ENCODE measurements around the gene SPP2. TPM values are rescaled to one million over a fixed set of nuclear protein-coding genes. Genes with fewer than 3 reads are reported as not detected.

SPP2 gene
- total RNA-seq, 1 donor from 2014 or later, result not detected

GRCh38 chr2:234029150-234029733 is 21.3 kb upstream of the SPP2 start:
- no peaks in the 10 kb centered on the region for H3K4me1 ChIP-seq
- no peak for TF ChIP-seq CTCF (IDR thresholded peaks at IDR 0.05; ENCODE audit: borderline replicate concordance)
- no peak overlapping the region for H3K27ac ChIP-seq (replicated peaks)
- no peak overlapping the region for H3K4me3 ChIP-seq
- intact Hi-C loops (cut with micrococcal nuclease), result no loop called here
- H3K36me3 ChIP-seq, result no peaks in the 10 kb centered on the region
- H3K9me3 ChIP-seq (replicated peaks), result peaks cover 19% of the 10 kb centered on the region
- no peak for DNase-seq
- peaks cover 65% of the 10 kb centered on the region for H3K27me3 ChIP-seq (ENCODE audit: low read depth)

GRCh38 chr2:234031207-234031606 is 19.3 kb upstream of the SPP2 start:
- Histone ChIP-seq H3K27ac (replicated peaks) (no peak overlapping the region), H3K4me1 (no peaks in the 10 kb centered on the region), H3K9me3 (replicated peaks) (peaks cover 38% of the 10 kb centered on the region), H3K4me3 (no peak overlapping the region), H3K36me3 (no peaks in the 10 kb centered on the region), H3K27me3 (ENCODE audit: low read depth) (peaks cover 81% of the 10 kb centered on the region)
- TF ChIP-seq CTCF (IDR thresholded peaks at IDR 0.05; ENCODE audit: borderline replicate concordance), result no peak
- no peak for DNase-seq
- intact Hi-C loops (cut with micrococcal nuclease), result no loop called here

- peaks cover 76% of the 10 kb centered on the region for H3K27me3 ChIP-seq (ENCODE audit: low read depth)
- TF ChIP-seq CTCF (IDR thresholded peaks at IDR 0.05; ENCODE audit: borderline replicate concordance), result no peak
- H3K4me3 ChIP-seq, result no peak overlapping the region
- DNase-seq, result no peak
- intact Hi-C loops (cut with micrococcal nuclease), result no loop called here
- H3K36me3 ChIP-seq, result no peaks in the 10 kb centered on the region
- no peak overlapping the region for H3K27ac ChIP-seq (replicated peaks)
- H3K4me1 ChIP-seq, result no peaks in the 10 kb centered on the region
- peaks cover 49% of the 10 kb centered on the region for H3K9me3 ChIP-seq (replicated peaks)
Measured at GRCh38 chr2:234032279-234032856, 18.1 kb upstream of the SPP2 start.

GRCh38 chr2:234033174-234033573 is 17.3 kb upstream of the SPP2 start:
- intact Hi-C loops (cut with micrococcal nuclease), result no loop called here
- Histone ChIP-seq H3K27me3 (ENCODE audit: low read depth) (peaks cover 68% of the 10 kb centered on the region), H3K4me1 (no peaks in the 10 kb centered on the region), H3K9me3 (replicated peaks) (peaks cover 49% of the 10 kb centered on the region), H3K36me3 (no peaks in the 10 kb centered on the region), H3K4me3 (no peak overlapping the region), H3K27ac (replicated peaks) (no peak overlapping the region)
- no peak for TF ChIP-seq CTCF (IDR thresholded peaks at IDR 0.05; ENCODE audit: borderline replicate concordance)
- no peak for DNase-seq

GRCh38 chr2:234033885-234034284 is 16.6 kb upstream of the SPP2 start:
- Histone ChIP-seq H3K9me3 (replicated peaks) (peaks cover 49% of the 10 kb centered on the region), H3K4me3 (no peak overlapping the region), H3K27ac (replicated peaks) (no peak overlapping the region), H3K36me3 (no peaks in the 10 kb centered on the region), H3K4me1 (no peaks in the 10 kb centered on the region), H3K27me3 (ENCODE audit: low read depth) (peaks cover 61% of the 10 kb centered on the region)
- intact Hi-C loops (cut with micrococcal nuclease), result no loop called here
- DNase-seq, result no peak
- TF ChIP-seq CTCF (IDR thresholded peaks at IDR 0.05; ENCODE audit: borderline replicate concordance), result no peak
